Esophagus muscularis mucosa (tissue), 3 donors: ENCODE results near the gene DNAJA2.

Experiments used
- POLR2A ChIP-seq: fragments of 450-650 bp; IDR thresholded peaks from one replicate; pipeline ENCODE4 v1.6.1; 2017; ENCODE audit warnings: antibody characterized with exemption, moderate library complexity, mild to moderate bottlenecking, low read depth
- POLR2AphosphoS5 ChIP-seq, 2 donors: sonication (generic); formaldehyde crosslinking; IDR thresholded peaks; one replicate each; pipeline ENCODE4 v1.6.1; 2017; ENCODE audit warnings: antibody characterized with exemption in 2 of 2
- TF ChIP-seq, protein P1 (sequence below), 3 experiments: fragments of 200-600 bp in 2 of 3; fragments of 450-650 bp in 1 of 3; sonication (generic) in 2 of 3; IDR thresholded peaks; one replicate each; pipeline ENCODE4 v1.5.1; 2017 to 2019; ENCODE audit warnings: antibody characterized with exemption in 3 of 3, mild to moderate bottlenecking in 2 of 3, moderate library complexity in 1 of 3

DNA sequence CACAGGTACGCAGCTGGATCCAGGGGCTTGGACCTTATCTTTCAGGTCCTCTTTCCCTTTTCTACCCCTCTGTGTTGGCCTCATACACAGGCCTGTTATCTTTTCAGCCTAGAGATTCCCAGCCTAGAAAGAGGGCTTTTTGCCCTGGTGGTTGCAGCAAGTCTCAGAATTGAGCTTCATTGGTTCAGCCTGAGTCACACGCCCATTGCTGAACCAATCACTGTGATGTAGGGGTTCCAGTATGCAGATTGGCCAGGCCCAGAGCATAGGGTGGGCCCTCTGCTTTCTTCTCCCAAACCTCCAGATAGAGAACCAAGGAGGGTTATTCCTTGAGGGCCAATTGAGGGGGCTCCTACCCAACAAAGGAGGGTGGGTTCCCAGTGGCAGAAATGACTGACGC lies 56.5 kb downstream of the DNAJA2 start:
- TF ChIP-seq, protein P1, sequence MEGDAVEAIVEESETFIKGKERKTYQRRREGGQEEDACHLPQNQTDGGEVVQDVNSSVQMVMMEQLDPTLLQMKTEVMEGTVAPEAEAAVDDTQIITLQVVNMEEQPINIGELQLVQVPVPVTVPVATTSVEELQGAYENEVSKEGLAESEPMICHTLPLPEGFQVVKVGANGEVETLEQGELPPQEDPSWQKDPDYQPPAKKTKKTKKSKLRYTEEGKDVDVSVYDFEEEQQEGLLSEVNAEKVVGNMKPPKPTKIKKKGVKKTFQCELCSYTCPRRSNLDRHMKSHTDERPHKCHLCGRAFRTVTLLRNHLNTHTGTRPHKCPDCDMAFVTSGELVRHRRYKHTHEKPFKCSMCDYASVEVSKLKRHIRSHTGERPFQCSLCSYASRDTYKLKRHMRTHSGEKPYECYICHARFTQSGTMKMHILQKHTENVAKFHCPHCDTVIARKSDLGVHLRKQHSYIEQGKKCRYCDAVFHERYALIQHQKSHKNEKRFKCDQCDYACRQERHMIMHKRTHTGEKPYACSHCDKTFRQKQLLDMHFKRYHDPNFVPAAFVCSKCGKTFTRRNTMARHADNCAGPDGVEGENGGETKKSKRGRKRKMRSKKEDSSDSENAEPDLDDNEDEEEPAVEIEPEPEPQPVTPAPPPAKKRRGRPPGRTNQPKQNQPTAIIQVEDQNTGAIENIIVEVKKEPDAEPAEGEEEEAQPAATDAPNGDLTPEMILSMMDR (IDR thresholded peaks at IDR 0.05), result no peak
- TF ChIP-seq POLR2A (no peak), POLR2AphosphoS5 (IDR thresholded peaks at IDR 0.05) (no peak)
